NCI-H524 treated with DMSO at 0.1 percent for 48 hours (cell line): ENCODE results near the gene FAM168A.
"Not testable (repeated sequence)": the region's sequence is repeated elsewhere in the genome, so short reads cannot be mapped to it uniquely, and the experiment has no call there.

Experiments
- DNase-seq: peaks from one replicate; lab custom pipeline; 2025; lab: John Stamatoyannopoulos, UW

FAM168A gene

GRCh38 chr11:73592640-73593039 lies 5.3 kb downstream of the FAM168A start:
- DNase-seq = no peak

GRCh38 chr11:73591743-73592142 lies 6.2 kb downstream of the FAM168A start:
- no peak for DNase-seq

- DNase-seq = no peak
Measured at GRCh38 chr11:73590991-73591390, 6.9 kb downstream of the FAM168A start.

GRCh38 chr11:73586791-73587190 lies 11.1 kb downstream of the FAM168A start:
- no peak for DNase-seq

- no peak for DNase-seq
Measured at GRCh38 chr11:73585834-73586575, 11.9 kb downstream of the FAM168A start.

GRCh38 chr11:73584831-73585230 lies 13.1 kb downstream of the FAM168A start:
- DNase-seq = no peak

- no peak for DNase-seq
Measured at GRCh38 chr11:73582653-73583052, 15.3 kb downstream of the FAM168A start.

- not testable (repeated sequence) for DNase-seq
Measured at GRCh38 chr11:73580749-73581148, 17.2 kb downstream of the FAM168A start.

- DNase-seq = no peak
Measured at GRCh38 chr11:73579641-73580434, 18.1 kb downstream of the FAM168A start.

GRCh38 chr11:73578592-73579185 lies 19.2 kb downstream of the FAM168A start:
- DNase-seq = no peak

GRCh38 chr11:73577496-73577917 lies 20.4 kb downstream of the FAM168A start:
- peak; percentile 2 for DNase-seq

GRCh38 chr11:73576185-73576614 lies 21.7 kb downstream of the FAM168A start:
- no peak for DNase-seq

GRCh38 chr11:73571982-73572381 lies 25.9 kb downstream of the FAM168A start:
- DNase-seq = not testable (repeated sequence)

GRCh38 chr11:73570415-73571114 lies 27.3 kb downstream of the FAM168A start:
- peak; percentile 3 for DNase-seq

GRCh38 chr11:73566977-73567755 lies 30.7 kb downstream of the FAM168A start:
- DNase-seq = no peak

GRCh38 chr11:73566422-73566821 lies 31.5 kb downstream of the FAM168A start:
- no peak for DNase-seq

- peak; percentile 97 for DNase-seq
Measured at GRCh38 chr11:73565804-73566203, 32.1 kb downstream of the FAM168A start.

GRCh38 chr11:73564903-73565302 lies 33.0 kb downstream of the FAM168A start:
- DNase-seq = peak; percentile 6

GRCh38 chr11:73563539-73564200 lies 34.2 kb downstream of the FAM168A start:
- DNase-seq = no peak

- no peak for DNase-seq
Measured at GRCh38 chr11:73559743-73560142, 38.2 kb downstream of the FAM168A start.

- DNase-seq = no peak
Measured at GRCh38 chr11:73556966-73557365, 40.9 kb downstream of the FAM168A start.
